ENCODE results near the gene POU3F1. TPM values are rescaled to one million over a fixed set of nuclear protein-coding genes. Genes with fewer than 3 reads are reported as not detected.

The POU3F1 gene
- total RNA-seq, 4 donors from 2014 or later, result 2.1 to 4.5 (median 2.8) TPM

DNA sequence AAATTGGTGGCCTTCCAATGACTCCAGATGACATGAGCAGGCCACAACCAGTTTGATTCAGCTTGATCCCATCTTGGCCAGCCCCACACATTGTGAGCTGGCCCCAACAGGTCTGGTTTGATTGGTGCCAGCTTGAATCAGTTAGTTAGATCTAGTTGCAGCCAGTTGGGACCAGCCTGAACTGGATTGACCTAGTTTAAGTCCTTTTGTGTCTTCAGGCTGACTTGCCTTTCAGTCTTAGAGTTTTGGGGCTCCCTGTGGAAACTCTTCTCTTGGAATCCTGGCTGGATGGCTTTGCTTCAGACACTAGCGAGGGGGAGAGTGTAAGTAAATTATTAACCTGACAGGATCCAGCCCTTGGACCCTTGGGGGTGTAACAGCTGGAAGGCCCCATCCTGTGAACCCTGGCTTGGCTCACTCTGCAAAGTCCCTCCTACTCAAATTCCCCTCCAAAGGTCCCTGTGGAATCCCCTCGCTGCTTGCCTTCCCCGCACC, 36.2 kb upstream of the POU3F1 start:
- 45 to 74% methylated on average over 3 of the region's 3 CpGs for WGBS, 2 donors
- H3K9me3 ChIP-seq, result no peaks in the 10 kb centered on the region
- DNase-seq, result no peak
- H3K36me3 ChIP-seq, result no peaks in the 10 kb centered on the region
- H3K27ac ChIP-seq, result no peak overlapping the region
- H3K4me1 ChIP-seq, result peaks cover 0 to 52% (median 22%) of the 10 kb centered on the region in 3 donors
- no peak overlapping the region for H3K4me3 ChIP-seq
- intact Hi-C loops (cut with DNase I), result no loop called here
- TF ChIP-seq, protein P1, sequence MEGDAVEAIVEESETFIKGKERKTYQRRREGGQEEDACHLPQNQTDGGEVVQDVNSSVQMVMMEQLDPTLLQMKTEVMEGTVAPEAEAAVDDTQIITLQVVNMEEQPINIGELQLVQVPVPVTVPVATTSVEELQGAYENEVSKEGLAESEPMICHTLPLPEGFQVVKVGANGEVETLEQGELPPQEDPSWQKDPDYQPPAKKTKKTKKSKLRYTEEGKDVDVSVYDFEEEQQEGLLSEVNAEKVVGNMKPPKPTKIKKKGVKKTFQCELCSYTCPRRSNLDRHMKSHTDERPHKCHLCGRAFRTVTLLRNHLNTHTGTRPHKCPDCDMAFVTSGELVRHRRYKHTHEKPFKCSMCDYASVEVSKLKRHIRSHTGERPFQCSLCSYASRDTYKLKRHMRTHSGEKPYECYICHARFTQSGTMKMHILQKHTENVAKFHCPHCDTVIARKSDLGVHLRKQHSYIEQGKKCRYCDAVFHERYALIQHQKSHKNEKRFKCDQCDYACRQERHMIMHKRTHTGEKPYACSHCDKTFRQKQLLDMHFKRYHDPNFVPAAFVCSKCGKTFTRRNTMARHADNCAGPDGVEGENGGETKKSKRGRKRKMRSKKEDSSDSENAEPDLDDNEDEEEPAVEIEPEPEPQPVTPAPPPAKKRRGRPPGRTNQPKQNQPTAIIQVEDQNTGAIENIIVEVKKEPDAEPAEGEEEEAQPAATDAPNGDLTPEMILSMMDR (IDR thresholded peaks at IDR 0.05), result no peak
- TF ChIP-seq POLR2A (IDR thresholded peaks at IDR 0.05), result no peak
- no peaks in the 10 kb centered on the region for H3K27me3 ChIP-seq

- Histone ChIP-seq H3K4me3 (no peak overlapping the region), H3K27me3 (peaks cover 0 to 16% (median 0%) of the 10 kb centered on the region in 4 donors), H3K4me1 (peaks cover 0 to 36% (median 21%) of the 10 kb centered on the region in 3 donors), H3K27ac (no peak overlapping the region), H3K9me3 (no peaks in the 10 kb centered on the region), H3K36me3 (no peaks in the 10 kb centered on the region)
- no peak for DNase-seq
- 81 to 85% methylated on average over 4 of the region's 4 CpGs for WGBS, 2 donors
- no peak for TF ChIP-seq POLR2A (IDR thresholded peaks at IDR 0.05)
- TF ChIP-seq, protein P1 (IDR thresholded peaks at IDR 0.05), result no peak
- intact Hi-C loops (cut with DNase I), result no loop called here
Measured at GRCh38 chr1:38079019-38079418, 32.4 kb upstream of the POU3F1 start.

DNA sequence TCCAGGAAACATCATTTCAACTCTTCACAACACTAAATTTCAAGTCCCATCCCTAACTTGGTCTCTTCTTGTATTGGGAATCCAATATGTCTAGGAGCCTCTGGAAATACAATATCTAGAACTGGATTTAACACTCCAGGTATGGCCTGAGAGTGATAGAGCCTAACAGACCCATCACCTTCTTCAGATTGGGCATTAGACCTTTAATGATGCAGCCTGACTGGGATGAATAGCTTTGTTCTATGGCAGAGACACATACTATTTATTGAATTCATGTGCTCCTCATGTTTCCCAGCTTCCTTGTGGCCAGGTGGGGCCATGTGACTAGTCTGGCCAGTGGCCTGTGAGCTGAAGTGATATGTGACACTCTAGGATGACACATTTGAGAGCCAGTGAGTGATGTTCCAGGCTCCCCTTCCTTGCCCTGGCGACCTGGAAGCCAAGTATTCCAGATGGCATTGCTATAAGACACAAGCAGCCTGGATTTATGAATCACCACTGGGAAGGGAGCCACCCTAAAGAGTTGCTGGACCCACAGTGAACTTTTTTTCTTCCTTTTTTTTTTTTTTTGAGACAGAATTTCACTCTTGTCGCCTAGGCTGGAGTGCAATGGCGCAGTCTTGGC, 31.0 kb upstream of the POU3F1 start:
- no peak overlapping the region for H3K4me3 ChIP-seq
- no peak for DNase-seq
- 53 to 55% methylated on average over 3 of the region's 3 CpGs for WGBS, 2 donors
- no peak for TF ChIP-seq POLR2A (IDR thresholded peaks at IDR 0.05)
- TF ChIP-seq, protein P1 (IDR thresholded peaks at IDR 0.05), result no peak
- H3K4me1 ChIP-seq, result peaks cover 3 to 36% (median 22%) of the 10 kb centered on the region in 3 donors
- H3K27ac ChIP-seq, result no peak overlapping the region
- intact Hi-C loops (cut with DNase I), result no loop called here
- no peaks in the 10 kb centered on the region for H3K36me3 ChIP-seq
- peaks cover 0 to 20% (median 0%) of the 10 kb centered on the region in 4 donors for H3K27me3 ChIP-seq
- no peaks in the 10 kb centered on the region for H3K9me3 ChIP-seq

- Histone ChIP-seq H3K4me1 (peaks cover 3 to 37% (median 20%) of the 10 kb centered on the region in 3 donors), H3K27me3 (peaks cover 0 to 23% (median 0%) of the 10 kb centered on the region in 4 donors), H3K9me3 (no peaks in the 10 kb centered on the region), H3K36me3 (no peaks in the 10 kb centered on the region), H3K27ac (no peak overlapping the region), H3K4me3 (no peak overlapping the region)
- 66 to 69% methylated on average over 6 of the region's 6 CpGs for WGBS, 2 donors
- intact Hi-C loops (cut with DNase I), result no loop called here
- DNase-seq, result no peak
- no peak for TF ChIP-seq POLR2A (IDR thresholded peaks at IDR 0.05)
- TF ChIP-seq, protein P1 (IDR thresholded peaks at IDR 0.05), result no peak
Measured at GRCh38 chr1:38076455-38076854, 29.9 kb upstream of the POU3F1 start.

- H3K4me1 ChIP-seq, result peaks cover 6 to 42% (median 25%) of the 10 kb centered on the region in 3 donors
- TF ChIP-seq POLR2A (IDR thresholded peaks at IDR 0.05), result no peak
- TF ChIP-seq, protein P1 (IDR thresholded peaks at IDR 0.05), result no peak
- 37 to 59% methylated on average over 5 to 6 of the region's 6 CpGs for WGBS, 2 donors
- DNase-seq, result no peak
- H3K36me3 ChIP-seq, result no peaks in the 10 kb centered on the region
- no peak overlapping the region for H3K27ac ChIP-seq
- no peak overlapping the region for H3K4me3 ChIP-seq
- peaks cover 0 to 28% (median 0%) of the 10 kb centered on the region in 4 donors for H3K27me3 ChIP-seq
- no peaks in the 10 kb centered on the region for H3K9me3 ChIP-seq
- intact Hi-C loops (cut with DNase I), result no loop called here
Measured at GRCh38 chr1:38076038-38076437, 29.4 kb upstream of the POU3F1 start.

Data from esophagus squamous epithelium (tissue), 5 donors.